Measurements from ENCODE around the gene CCDC88C. TPM values are rescaled to one million over a fixed set of nuclear protein-coding genes. Genes with fewer than 3 reads are reported as not detected.
A peak's percentile ranks its signal among the peaks of the same experiment; 100 is the strongest.

CCDC88C gene
- total RNA-seq, 1 donor, result 0.36 TPM

- Histone ChIP-seq H3K4me2 (ENCODE audit: insufficient read depth, low read length) (no peak overlapping the region), H3K9me3 (ENCODE audit: low read depth, low read length) (no peaks in the 10 kb centered on the region), H4K20me1 (ENCODE audit: insufficient read depth, low read length) (no peaks in the 10 kb centered on the region), H3K27me3 (ENCODE audit: insufficient read depth, low read length) (peaks cover under 1% of the 10 kb centered on the region), H2AFZ (ENCODE audit: low read length) (no peak overlapping the region), H3K36me3 (ENCODE audit: insufficient read depth, low read length) (no peaks in the 10 kb centered on the region), H3K4me1 (ENCODE audit: insufficient read depth, low read length) (no peaks in the 10 kb centered on the region), H3K4me3 (ENCODE audit: insufficient read depth, low read length) (no peak overlapping the region), H3K79me2 (ENCODE audit: insufficient read depth, low read length) (no peaks in the 10 kb centered on the region), H3K27ac (ENCODE audit: low read depth, low read length) (no peak overlapping the region)
- no peak for DNase-seq (ENCODE audit: insufficient read length, low spot score, missing footprints)
- no peak for TF ChIP-seq CTCF (IDR thresholded peaks at IDR 0.05; ENCODE audit: extremely low read depth, low read depth, low read length)
These were observed 42.5 kb downstream of the CCDC88C start for GRCh38 chr14:91374879-91375702.

- no peaks in the 10 kb centered on the region for H3K79me2 ChIP-seq (ENCODE audit: insufficient read depth, low read length)
- H3K27me3 ChIP-seq (ENCODE audit: insufficient read depth, low read length), result peaks cover 8% of the 10 kb centered on the region
- H4K20me1 ChIP-seq (ENCODE audit: insufficient read depth, low read length), result no peaks in the 10 kb centered on the region
- H3K36me3 ChIP-seq (ENCODE audit: insufficient read depth, low read length), result no peaks in the 10 kb centered on the region
- no peak for DNase-seq (ENCODE audit: insufficient read length, low spot score, missing footprints)
- no peaks in the 10 kb centered on the region for H3K9me3 ChIP-seq (ENCODE audit: low read depth, low read length)
- no peaks in the 10 kb centered on the region for H3K4me1 ChIP-seq (ENCODE audit: insufficient read depth, low read length)
- no peak overlapping the region for H3K4me3 ChIP-seq (ENCODE audit: insufficient read depth, low read length)
- H3K4me2 ChIP-seq (ENCODE audit: insufficient read depth, low read length), result no peak overlapping the region
- H3K27ac ChIP-seq (ENCODE audit: low read depth, low read length), result no peak overlapping the region
- no peak overlapping the region for H2AFZ ChIP-seq (ENCODE audit: low read length)
- no peak for TF ChIP-seq CTCF (IDR thresholded peaks at IDR 0.05; ENCODE audit: extremely low read depth, low read depth, low read length)
These were observed 43.2 kb downstream of the CCDC88C start for GRCh38 chr14:91374287-91374878.

GRCh38 chr14:91373591-91374254, 43.9 kb downstream of the CCDC88C start:
- Histone ChIP-seq H3K79me2 (ENCODE audit: insufficient read depth, low read length) (no peaks in the 10 kb centered on the region), H3K36me3 (ENCODE audit: insufficient read depth, low read length) (no peaks in the 10 kb centered on the region), H3K27me3 (ENCODE audit: insufficient read depth, low read length) (peaks cover 8% of the 10 kb centered on the region), H3K4me2 (ENCODE audit: insufficient read depth, low read length) (no peak overlapping the region), H3K4me3 (ENCODE audit: insufficient read depth, low read length) (no peak overlapping the region), H4K20me1 (ENCODE audit: insufficient read depth, low read length) (no peaks in the 10 kb centered on the region), H3K4me1 (ENCODE audit: insufficient read depth, low read length) (no peaks in the 10 kb centered on the region), H2AFZ (ENCODE audit: low read length) (no peak overlapping the region), H3K27ac (ENCODE audit: low read depth, low read length) (no peak overlapping the region), H3K9me3 (ENCODE audit: low read depth, low read length) (no peaks in the 10 kb centered on the region)
- peak; percentile 87 for DNase-seq (ENCODE audit: insufficient read length, low spot score, missing footprints)
- no peak for TF ChIP-seq CTCF (IDR thresholded peaks at IDR 0.05; ENCODE audit: extremely low read depth, low read depth, low read length)

All from osteoblast (primary cell).